Measurements from ENCODE around the gene NINJ1. TPM values are rescaled to one million over a fixed set of nuclear protein-coding genes. Genes with fewer than 3 reads are reported as not detected.

NINJ1 gene, protein sequence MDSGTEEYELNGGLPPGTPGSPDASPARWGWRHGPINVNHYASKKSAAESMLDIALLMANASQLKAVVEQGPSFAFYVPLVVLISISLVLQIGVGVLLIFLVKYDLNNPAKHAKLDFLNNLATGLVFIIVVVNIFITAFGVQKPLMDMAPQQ
- total RNA-seq (2022; extraction: Qiagen RNA extraction; ENCODE audit: low read depth) = 75.7 to 99.9 TPM (median 82.3 TPM) in 5 replicates

DNA sequence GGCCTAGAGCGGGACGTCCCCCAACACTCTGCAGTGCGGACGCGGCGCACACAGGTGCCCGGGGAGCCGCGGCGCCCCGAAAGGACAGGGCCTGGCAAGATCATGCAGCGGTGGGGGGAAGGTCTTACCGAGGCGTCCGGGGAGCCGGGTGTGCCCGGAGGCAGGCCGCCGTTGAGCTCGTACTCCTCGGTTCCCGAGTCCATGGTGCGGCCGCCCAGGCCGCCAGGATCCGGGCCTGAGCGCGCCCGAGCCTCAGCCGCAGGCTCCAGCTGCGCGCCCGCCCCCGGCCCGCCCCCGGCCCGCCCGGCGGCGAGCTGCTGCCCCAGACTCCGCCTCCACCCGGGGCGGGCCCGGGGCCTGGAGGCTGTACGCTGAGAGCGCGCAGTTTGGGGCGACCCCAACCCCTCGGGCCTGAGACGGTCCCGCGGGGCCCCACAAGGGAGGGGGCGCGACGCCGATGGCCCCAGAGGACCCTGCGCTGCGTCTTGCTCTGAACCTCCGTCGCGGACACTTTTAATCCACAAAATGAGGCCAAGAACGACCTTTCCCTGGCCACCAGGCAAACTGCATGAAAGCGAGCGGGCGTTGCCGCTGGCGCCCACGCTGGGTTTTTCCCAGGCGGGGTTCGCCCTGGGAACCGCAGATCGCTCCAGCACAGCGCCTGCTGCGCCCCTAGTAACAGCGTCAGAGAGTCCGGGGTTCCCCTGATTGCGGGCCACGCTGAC, at the start of gene NINJ1:
Gene NINJ1 (minus strand): TSS at position 237 of the 725 bp plus-strand sequence. CDS start 34 bp downstream, at position 203.

DNA sequence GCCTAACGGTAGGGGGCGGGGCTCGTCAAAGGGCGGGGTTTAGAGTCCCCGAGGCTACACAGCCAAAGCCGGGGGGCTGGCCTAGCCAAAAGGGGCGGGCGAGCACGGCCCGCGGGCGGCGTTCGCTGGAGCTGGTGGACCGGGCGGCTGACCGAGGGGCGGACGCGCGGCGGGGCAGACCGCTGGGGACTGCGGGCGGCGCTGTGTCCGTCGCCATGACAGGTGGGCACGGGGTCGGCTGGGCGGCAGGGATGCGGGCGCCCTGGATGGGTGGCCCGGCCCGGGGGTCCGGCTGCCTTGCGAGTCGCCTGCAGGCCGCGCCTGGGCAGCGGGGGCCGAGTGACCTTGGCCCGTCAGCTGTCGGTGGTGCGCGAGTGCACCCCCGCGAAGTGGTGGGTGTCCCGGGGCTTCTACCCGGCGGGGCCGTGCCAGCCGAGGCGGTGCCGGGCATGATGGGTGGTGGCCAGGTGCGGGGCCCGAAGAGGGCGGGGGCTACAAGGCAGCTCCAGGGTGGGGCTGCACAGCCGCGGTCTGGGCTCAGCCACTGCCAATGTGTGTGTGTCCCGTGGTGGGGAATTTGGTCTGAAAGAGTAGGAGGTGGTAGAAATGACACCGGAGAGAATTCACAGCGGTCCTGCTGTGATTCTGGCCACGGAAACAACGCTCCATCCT, 37.8 kb downstream of the NINJ1 start, which contains the start of gene CARD19:
Gene CARD19 (plus strand): TSS at position 87 of the 672 bp plus-strand sequence. CDS start 129 bp downstream, at position 216.

Other genes with a start within 250 kb of the NINJ1 start
- 0.11 to 0.41 TPM (median 0.23 TPM) in 5 replicates for gene FGD3, start 186.7 kb downstream of the NINJ1 start, total RNA-seq (2022; extraction: Qiagen RNA extraction; ENCODE audit: low read depth)
- gene SUSD3, start 75.5 kb downstream of the NINJ1 start, total RNA-seq (2022; extraction: Qiagen RNA extraction; ENCODE audit: low read depth) = 0.26 to 0.79 TPM (median 0.58 TPM) in 5 replicates
- 52.6 to 67.4 TPM (median 60.6 TPM) in 5 replicates for gene CARD19, start 38.0 kb downstream of the NINJ1 start, total RNA-seq (2022; extraction: Qiagen RNA extraction; ENCODE audit: low read depth)
- 3.8 to 8.6 TPM (median 6.4 TPM) in 5 replicates for gene WNK2, start 49.9 kb upstream of the NINJ1 start, total RNA-seq (2022; extraction: Qiagen RNA extraction; ENCODE audit: low read depth)

Measured in A549 treated with DMSO at 1 μM for 4 hours (cell line).